ENCODE measurements around the gene DDN. TPM values are rescaled to one million over a fixed set of nuclear protein-coding genes. Genes with fewer than 3 reads are reported as not detected.

The DDN gene
- total and polyA plus RNA-seq, 2 donors (not counting 1 experiment from before 2014, with no cell fraction given) = 0.10 to 0.75 TPM

- POLR2A ChIA-PET = no interaction called here
These were observed 27.7 kb upstream of the DDN start for GRCh38 chr12:49026678-49027480.

More at GRCh38 chr12:49026678-49027480, 27.7 kb upstream of the DDN start:
- Histone ChIP-seq H4K20me1 (ENCODE audit: control insufficient read depth, insufficient read depth, low read length, poor library complexity, severe bottlenecking) (peaks cover 12% of the 10 kb centered on the region), H3K27me3 (replicated peaks in 1 of 4; ENCODE audit: control extremely low read depth in 1 of 4, control insufficient read depth in 3 of 4, insufficient read depth in 4 of 4, low read length in 3 of 4) (no peaks in the 10 kb centered on the region), H3K9ac (ENCODE audit: low read length) (no peak overlapping the region), H3K36me3 (replicated peaks in 1 of 2; ENCODE audit: control extremely low read depth in 1 of 2, control insufficient read depth in 1 of 2, extremely low read depth in 1 of 2, insufficient read depth in 2 of 2, low read length in 1 of 2) (peaks cover 2 to 74% of the 10 kb centered on the region in 2 experiments), H3K79me2 (ENCODE audit: control insufficient read depth, insufficient read depth, low read length) (peaks cover 15% of the 10 kb centered on the region), H3K9me3 (ENCODE audit: control extremely low read depth in 1 of 3, control insufficient read depth in 2 of 3, insufficient read depth in 1 of 3, low read length in 2 of 3) (no peaks in the 10 kb centered on the region), H3K4me1 (ENCODE audit: control insufficient read depth in 2 of 2, insufficient read depth in 2 of 2, low read length in 2 of 2) (no peaks in the 10 kb centered on the region), H3K4me3 (ENCODE audit: control extremely low read depth in 1 of 5, extremely low read depth in 1 of 5, insufficient read depth in 1 of 5, low read depth in 2 of 5, low read length in 4 of 5) (no peak overlapping the region), H2AFZ (ENCODE audit: insufficient read depth, low read depth, low read length, poor library complexity, severe bottlenecking) (no peak overlapping the region), H3K4me2 (replicated peaks; ENCODE audit: low read depth, low read length, poor library complexity, severe bottlenecking) (no peak overlapping the region), H3K27ac (ENCODE audit: low read length in 2 of 2) (no peak overlapping the region)
- DNase-seq = no peak
- no peaks in the 10 kb centered on the region for H3K4me1 Mint-ChIP-seq
- ATAC-seq (ENCODE audit: low read depth) = no peak
- H3K27me3 Mint-ChIP-seq = no peaks in the 10 kb centered on the region
- intact Hi-C loops (cut with micrococcal nuclease) = no loop called here
- TF ChIP-seq EZH2 (IDR thresholded peaks at IDR 0.05; ENCODE audit: borderline replicate concordance, insufficient read depth, low read depth, low read length, poor library complexity, severe bottlenecking) (no peak), CTCF (IDR thresholded peaks at IDR 0.05) (no peak)
- 99% methylated on average over 22 of the region's 26 CpGs for WGBS (ENCODE audit: insufficient coverage)
- no peak overlapping the region for H3K27ac Mint-ChIP-seq
- H3K4me3 Mint-ChIP-seq = no peak overlapping the region
- CTCF ChIA-PET = interaction anchor here (1.2 kb wide), 1 partner anchor 30 kb away, joined by 3 read pairs; no protein-coding TSS in a partner anchor
- H3K9me3 Mint-ChIP-seq (ENCODE audit: insufficient read depth) = no peaks in the 10 kb centered on the region

Data from B cell (primary cell).